NCI-H524 treated with DMSO at 0.1 percent for 48 hours (cell line): ENCODE measurements around the gene IL10.

Experiments
- DNase-seq: peaks from one replicate; lab custom pipeline; 2025; lab: John Stamatoyannopoulos, UW

IL10 gene

DNA sequence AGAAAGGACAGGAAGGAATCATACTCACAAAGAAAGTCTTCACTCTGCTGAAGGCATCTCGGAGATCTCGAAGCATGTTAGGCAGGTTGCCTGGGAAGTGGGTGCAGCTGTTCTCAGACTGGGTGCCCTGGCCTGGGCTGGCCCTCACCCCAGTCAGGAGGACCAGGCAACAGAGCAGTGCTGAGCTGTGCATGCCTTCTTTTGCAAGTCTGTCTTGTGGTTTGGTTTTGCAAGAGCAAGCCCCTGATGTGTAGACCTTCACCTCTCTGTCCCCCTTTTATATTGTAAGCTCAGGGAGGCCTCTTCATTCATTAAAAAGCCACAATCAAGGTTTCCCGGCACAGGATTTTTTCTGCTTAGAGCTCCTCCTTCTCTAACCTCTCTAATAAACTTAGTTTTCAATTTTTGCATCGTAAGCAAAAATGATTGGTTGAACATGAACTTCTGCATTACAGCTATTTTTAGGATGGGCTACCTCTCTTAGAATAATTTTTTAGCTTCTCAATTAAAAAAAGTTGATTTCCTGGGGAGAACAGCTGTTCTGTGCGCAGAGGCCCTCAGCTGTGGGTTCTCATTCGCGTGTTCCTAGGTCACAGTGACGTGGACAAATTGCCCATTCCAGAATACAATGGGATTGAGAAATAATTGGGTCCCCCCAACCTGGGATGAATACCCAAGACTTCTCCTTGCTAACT, at the start of gene IL10:
TSS of gene IL10 (minus strand) at position 252 of the 695 bp plus-strand sequence. CDS start at position 193, 59 bp downstream.
- no peak for DNase-seq

DNA sequence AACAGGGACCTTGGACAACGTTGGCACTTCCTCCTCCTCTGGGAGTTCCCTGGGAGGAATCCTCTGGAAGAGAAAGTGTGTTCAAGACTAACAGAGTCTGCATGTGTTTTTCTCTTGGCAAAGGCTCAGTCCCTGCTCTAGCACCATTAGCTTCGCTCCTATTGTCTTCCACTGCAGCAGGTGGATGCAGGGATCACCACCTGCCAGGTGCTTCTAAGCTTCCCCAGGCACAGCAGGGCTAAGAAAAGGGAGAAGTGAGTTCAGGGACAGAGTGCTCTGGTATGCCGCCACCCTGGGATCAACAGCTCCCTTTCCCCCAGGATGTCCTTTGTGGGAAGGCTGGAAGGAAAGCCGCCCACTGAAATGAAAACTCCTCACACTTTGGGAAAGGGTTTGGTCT, 49.2 kb upstream of the IL10 start:
- no peak for DNase-seq

DNA sequence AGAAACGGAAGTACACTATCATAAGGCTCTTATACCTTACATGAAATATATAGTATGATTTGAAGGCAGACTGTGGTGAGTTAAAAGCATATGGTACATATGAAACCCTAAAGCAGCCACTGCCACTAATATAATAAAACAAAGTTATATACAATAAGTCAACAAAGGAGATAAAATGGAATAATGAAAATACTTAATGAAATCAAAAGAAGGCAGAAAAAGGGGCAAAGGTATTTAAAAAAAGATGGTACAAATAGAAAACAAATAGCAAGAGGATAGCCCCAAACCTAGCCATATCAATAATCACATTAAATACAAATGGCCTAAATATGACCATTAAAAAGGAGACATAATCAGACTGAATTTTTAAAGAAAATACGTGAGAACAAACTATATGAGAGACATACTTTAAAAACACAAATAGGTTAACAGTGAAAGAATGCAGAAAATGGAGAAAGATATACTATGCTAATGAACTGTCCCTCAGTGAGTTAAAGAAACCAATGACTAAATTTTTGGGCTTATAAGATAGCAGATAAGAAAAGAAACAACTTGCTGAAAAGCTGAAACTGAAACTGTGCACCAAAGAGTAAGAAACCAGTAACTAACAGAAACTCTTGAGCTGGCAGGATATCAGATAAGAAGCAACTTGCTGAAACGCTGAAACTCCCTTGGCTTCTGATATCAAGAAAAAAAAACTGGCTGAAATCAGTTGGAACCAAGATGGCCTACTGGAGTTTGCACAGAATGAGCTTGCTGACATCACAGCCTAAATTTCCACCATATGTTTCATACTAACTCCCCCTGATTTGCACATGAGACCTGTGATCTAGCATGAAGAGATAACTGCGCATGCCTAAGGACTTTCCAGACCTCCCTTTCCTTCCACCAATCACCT, 44.3 kb upstream of the IL10 start:
- no peak for DNase-seq

DNA sequence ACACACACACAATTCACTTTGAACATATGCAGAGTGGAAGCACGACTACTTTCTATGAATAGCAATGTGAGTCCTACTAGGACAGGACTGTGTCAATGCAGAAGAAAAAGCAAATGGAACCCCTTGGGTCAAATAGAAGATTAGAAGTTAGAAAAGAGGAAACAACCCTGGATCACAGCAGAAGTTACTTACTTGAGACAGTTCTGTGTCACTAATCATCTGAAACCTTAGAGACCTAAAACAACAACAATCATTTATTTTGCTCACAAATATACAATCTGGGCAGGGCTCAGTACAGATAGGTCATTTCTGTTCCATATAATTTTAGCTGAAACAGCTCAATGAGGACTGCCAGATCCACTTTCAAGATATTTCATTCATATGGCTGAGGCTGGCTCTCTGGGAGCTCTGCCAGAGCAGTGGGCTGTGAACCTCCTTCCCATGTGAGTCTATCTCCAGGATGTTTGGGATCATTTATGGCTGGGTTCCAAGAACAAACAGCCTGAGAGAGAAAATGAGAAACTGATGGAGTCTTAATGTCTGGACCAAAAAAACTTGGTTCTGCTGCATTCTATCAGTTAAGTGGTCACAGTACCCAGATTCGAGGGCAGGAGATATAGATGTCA, 42.5 kb upstream of the IL10 start:
- DNase-seq = no peak

DNA sequence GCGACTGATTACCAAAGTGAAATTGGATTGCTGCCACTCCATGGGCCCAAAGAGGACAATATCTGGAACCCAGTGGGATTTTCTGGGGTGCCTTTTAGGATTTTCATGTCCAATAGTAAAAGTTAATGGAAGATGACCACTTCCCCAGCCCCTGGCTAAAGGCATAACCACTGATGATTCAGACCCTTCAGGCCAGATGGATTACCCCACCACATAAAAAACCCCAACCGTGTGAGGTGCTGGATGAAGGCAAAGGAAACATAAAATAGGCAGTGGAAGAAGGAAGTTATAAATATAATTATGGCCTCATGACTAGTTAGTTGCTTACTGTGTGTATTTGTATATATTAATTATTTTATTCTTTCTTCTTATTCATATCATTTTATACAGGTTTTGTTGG, 40.2 kb upstream of the IL10 start:
- DNase-seq = no peak

DNA sequence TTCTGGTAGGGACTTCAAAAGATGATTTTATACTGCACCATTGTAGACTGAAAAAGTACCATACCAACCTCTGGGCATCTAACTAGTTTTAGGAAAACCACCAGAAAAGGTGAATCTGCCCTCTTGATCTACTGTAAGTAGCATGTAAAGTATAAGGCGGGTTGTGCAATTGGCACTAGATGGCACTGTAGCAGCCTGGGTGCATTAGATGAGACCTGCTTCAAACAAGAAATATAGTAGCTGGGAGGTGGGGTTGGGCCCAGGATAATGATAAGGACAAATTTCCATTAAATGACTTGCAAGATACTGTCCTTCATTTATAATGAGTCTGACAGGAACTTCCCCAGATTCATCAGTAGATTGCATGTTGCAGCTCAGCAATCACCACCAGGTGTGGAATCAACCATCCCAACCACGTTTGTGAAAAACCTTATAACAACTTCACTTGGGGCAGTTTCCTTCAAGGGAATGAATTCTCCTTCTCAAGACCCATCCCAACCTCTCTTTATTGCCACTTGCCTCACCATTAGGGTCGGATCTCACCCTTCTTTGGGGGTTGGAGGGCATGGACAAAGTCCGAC, 37.3 kb upstream of the IL10 start:
- DNase-seq = no peak

DNA sequence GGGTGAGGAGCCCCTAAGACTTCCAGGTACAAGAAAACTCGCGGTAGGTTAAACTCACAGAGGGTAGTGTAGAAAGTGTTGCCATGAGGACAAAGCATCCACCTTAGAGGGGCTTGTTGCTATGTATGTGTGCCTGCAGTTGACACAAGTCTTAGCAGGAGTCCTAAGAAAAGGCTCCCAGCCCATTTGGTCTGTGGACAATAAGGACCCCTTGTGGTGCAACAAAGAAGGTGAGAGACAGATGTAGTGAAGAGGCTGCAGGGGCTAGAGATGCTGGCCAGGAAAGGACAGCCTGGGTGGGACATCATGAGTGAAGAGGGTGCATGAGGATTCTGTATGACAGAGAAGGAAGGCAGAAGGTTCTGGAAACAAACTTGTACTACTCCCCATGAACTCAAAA, 36.3 kb upstream of the IL10 start:
- peak; percentile 4 for DNase-seq

DNA sequence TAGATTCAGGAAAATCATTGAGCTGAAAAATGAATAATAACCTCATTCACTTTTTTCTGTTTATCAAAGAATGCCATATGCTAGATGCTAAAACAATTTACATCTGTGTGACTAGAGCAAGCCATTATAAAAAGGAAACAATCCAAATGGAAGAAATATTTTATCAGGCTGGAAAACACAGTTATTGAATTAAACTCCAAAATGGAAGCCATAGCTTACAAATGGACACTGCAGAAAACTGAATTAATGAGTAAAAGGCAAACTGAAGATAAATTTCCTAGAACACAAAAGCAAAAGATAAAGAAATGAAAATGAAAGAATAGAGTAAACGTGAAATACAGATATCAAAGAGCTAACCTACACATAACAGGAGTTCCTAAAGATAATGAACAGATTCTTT, 33.1 kb upstream of the IL10 start:
- no peak for DNase-seq

DNA sequence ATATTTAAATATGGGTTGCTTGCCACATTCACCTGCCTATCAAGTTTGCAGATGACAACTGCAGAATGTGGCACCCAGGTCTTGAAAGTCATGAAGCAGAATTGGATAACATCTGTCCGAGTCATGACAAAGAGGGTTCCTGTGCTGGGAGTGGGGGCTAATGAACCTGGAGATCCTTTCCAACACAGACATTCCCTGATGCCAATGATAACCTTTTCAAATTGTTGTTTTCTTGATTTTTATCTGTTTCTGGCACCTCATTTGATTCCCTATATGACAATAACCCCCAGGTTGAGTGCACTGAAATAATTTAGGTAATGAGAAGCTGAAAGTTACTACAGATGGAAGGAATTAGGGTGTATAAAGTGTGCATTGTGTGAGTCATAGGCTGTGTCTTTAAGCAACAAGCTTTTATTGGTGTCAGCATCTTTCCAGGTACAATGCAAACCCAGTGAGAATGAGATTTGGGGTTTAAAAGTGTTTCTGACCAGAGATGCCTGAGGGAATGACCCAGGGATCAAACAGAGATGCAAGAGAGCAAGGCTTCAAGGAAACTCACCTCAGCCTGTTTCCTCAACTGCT, 32.0 kb upstream of the IL10 start:
- DNase-seq = no peak

DNA sequence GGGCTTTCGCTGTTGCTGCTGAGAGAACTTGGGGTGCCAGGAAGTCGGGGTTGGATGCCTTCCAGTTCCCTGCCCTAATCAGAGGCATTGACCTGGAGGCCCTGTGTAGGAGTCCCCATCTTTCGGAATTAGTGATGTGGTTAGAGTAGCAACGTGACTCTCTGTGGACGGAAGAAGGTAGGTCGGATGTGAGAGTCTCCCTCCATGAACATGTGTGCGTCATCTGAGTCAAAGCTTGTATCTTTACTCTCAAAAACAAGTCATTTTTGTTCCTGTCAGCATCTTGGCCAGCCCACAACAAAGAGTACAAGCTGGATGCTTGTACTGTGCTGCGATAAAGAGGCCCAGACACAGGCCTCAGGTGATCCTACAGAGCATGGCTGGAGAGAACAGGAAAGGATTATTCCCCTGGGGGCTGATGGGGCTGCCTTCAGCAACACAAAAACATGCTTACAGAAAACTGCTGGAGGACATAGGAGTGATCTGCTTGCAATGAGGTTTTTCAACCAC, 31.0 kb upstream of the IL10 start:
- no peak for DNase-seq

DNA sequence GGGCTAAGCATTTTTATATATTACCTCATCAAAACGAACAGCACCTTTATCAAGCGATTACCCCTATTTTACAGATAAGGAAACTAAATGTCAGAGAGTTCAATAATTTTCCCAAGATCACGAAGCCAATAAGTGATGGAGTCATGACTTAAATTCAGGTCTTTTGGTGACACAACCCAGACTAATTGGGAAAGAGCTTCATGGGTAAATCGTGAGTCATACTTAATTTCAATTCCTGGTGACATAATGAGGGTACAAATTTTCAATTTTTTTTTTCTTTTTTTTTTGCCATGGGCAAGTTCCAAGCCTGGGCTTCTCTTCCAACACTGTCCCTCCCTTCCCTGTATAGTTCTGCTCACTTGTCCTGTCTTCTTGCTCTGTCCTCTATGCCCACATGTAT, 30.1 kb upstream of the IL10 start:
- no peak for DNase-seq

DNA sequence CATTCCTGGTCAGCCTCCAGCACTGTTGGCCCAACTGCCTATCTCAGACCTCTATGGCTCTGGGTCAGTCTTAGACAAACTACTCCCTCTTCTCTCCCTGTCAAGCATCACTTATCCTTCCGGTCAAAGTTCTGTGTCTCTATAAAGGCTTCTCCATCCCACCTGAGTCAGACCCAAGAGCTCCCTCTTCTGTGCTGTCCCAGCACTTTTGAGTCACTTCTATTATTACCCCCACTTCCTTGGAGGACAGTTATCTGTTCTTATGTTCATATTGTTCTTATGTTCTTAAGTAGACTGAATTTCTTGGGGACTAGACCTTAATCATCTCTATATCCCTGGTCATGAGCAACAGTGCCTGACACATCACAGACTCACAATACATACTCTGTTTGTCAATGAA, 29.2 kb upstream of the IL10 start:
- no peak for DNase-seq

DNA sequence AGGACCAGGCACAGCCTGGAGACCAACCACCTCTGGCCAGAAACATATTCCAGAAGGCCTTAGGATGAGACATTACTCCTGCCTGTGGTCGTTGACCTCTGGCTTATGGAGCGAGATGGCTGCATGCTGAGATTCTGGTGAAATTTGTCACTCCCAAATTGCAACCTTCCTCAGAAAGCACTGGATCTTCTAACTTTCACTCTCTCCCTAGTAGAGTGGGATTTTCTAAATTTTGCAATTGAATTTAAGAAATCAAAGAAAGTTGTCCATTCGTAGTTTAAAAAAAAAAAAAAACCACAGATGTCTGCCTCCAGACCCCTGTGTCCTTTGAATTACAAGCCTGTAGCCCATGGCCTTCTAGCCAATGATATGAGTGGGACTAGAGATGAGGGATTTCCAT, 28.6 kb upstream of the IL10 start:
- DNase-seq = no peak

DNA sequence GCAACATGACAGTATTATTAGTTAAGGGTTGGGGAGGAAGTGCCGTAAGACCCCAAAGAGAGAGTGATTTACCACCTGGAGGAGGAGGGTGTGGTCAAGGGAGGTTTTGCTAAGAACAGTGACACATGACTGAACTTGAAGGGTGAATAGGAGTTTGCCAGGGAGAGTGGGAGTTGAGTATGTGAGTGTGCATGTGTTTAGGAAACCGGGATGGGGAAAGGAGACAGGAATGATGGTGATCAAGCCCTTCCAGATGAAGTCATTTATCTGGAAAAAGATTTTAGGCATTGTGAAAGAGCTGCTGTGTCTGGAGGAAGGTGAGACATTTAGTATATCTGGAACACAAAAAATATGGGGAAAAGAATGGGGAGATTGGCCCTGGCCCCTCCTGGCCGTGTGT, 28.1 kb upstream of the IL10 start:
- DNase-seq = no peak

DNA sequence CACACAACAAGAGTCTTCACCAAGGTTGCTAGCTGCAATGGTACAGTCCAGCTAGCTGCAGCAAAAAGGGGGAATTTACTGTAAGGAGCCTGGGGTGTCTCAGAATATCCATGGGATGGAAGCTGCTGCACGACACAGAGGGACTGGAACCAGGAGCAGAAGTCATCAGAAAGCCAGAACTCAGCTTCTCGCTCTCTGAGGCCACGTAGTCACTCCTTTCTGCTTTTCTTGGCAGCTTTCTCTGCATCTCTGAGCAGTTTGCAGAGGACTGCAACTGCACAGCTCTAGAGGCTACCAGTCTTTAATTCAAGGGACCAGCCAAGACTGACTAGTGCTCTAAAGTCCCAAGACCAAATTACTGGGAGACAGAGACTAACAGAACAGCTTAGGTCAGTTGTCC, 27.0 kb upstream of the IL10 start:
- DNase-seq = no peak

DNA sequence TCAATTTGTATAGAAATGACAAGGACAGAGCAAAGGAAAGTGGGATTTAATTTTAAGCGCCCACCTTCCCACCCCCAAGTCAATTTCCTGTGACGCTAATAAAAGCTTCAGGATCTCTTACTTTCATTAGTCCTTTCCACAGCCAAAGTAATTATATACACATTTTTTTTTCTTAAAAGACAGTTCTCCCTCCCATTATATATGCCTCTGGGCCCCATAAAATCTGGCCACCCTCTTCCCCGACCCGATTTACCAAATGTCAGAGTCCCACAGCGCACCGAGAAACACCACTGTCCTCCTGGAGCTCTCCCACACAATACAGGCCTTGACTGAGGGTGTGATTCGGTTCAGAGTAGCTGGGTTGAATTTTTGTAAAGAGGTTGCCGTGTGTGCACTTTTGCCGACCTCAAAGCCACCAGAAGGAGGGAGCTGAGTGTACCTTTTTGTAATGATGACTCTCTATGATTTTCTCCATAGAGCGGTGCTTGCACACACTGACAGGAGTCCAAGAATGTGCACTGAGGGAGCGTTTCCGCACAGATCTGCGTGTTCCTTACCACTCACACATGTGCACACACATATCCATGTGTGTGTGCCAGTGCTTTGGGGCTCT, 26.2 kb upstream of the IL10 start:
- DNase-seq = no peak

DNA sequence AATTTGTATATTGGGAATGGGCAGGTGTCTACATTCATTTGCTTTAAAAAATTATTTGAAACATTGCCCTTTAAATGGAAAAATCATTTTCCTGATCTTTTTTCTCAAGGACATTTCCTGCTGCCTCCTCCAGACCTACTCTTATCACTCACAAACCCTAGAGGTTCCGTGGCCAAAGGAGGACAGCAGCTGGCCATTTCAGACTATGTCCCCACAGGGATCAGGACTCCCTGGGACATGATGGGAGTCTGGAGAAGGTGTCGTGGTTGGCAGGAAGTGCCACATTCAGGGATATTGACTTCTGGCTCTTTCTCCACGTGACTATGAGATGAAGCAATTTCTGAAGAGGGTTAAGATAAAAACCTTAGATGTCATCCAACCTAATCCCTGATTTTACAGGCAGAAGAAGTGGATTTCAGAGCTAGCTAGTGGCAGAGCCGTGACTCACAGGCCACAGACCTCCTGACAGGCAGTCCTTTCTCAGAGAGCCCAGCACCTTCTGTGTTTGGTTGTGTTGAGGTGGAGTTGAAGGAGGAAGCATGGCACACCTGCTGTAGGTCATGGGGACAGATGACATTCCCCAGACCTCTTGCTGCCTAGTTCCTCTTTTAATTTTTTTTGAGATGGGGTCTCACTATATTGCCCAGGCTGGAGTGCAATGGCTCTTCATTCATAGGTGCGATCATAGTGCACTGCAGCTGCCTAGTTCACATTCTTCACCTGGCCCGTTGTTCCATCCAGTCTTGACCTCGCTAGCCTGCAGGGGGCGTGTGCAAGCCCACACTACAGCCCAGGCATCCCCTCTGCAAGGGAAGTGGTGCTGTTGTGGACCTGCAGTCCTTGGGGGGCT, 25.5 kb upstream of the IL10 start:
- no peak for DNase-seq

DNA sequence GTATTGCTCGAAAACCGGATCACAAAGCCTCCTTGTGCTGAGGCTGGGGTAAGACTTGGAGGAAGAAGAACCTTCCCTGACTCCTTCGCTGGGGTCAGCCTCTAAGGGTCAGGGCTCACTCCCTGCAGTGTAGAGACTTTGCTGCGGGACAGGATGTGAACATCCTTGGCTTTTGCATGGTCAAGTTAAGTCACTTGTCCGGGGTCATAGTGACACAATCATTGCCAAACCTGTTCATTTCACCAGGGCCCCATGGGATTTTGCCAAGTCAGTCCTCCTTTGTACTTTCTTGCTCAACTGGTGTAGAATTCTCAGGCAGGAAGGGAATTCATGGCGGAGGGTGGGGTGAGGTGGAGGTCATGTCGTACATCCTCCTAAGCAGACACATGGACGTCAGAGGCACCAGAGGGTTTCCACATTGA, 24.7 kb upstream of the IL10 start:
- no peak for DNase-seq

DNA sequence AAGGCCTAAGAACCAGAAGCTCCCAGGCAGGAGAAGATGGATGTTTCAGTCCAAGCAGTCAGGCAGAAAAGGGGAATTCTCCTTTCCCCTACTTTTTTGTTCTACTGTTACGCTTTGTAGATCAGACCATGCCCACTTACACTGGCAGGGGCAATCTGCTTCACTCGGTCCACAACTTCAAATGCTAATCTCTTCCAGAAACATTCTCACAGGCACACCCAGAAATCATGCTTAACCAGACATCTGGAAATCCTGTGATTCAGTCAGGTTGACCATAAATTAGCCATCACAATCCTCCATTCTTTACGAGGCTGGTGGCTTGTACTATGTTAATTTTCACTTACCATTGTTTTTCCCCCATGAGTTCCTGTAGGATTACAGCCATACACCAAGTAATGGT, 23.8 kb upstream of the IL10 start:
- no peak for DNase-seq

DNA sequence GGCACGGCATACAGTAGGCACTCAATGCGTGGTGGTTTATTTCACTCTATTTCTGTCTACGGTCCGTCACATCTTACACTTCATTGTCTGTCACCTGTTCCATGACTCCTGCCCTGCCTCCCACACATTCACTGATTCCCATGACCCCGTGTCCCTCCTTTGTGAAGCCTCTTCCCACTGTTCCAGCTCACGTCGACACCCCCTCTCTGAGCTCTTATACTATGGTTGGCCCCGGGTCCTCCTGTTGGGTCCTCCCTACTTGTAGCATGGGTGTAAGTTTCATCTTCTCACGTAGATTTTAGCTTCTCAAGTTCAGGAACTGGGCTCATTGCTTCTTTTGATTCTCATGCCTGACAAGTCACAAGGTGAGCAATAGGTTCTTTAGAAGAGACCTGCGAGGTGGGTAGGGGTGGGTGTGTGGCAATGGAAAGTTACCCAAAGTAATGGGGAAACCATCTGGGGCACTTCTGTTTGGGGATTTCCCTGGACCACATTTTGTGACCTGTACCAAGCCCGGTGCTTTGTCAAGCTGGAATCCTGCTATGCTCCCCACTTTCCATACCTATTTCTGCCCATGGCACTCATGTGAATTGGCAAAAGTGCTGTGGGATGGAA, 22.1 kb upstream of the IL10 start:
- no peak for DNase-seq
